Transverse colon (tissue), 4 donors: ENCODE measurements around the gene TRPV2. TPM values are rescaled to one million over a fixed set of nuclear protein-coding genes. Genes with fewer than 3 reads are reported as not detected.

ENCODE experiments used
- DNase-seq: peaks from one replicate; pipeline ENCODE4 v3.0.0-alpha.2; 2019
- H3K27ac ChIP-seq, 4 donors: fragments of 200-600 bp; sonication (generic); 2 replicates each; pipeline ENCODE4 v1.5.1; 2016 to 2018; ENCODE audit warnings: inconsistent platforms in 4 of 4
- H3K27me3 ChIP-seq: fragments of 200-600 bp; sonication (generic); 2 replicates; pipeline ENCODE4 v1.5.1; 2017; ENCODE audit warnings: inconsistent platforms
- H3K36me3 ChIP-seq, 4 donors: fragments of 200-600 bp; sonication (generic); 2 replicates each; pipeline ENCODE4 v1.5.1; 2017 to 2019; ENCODE audit warnings: inconsistent platforms in 4 of 4
- H3K4me1 ChIP-seq, 4 donors: fragments of 200-600 bp; sonication (generic); 2 replicates each; pipeline ENCODE4 v1.5.1; 2017 to 2020; ENCODE audit warnings: inconsistent platforms in 4 of 4
- H3K4me3 ChIP-seq, 4 donors: fragments of 200-600 bp; sonication (generic); 1 replicate in 1 of 4; 2 replicates in 3 of 4; pipeline versions ENCODE4 v1.5.1 to v1.6.1; 2017 to 2019; ENCODE audit warnings: inconsistent platforms in 4 of 4
- H3K9me3 ChIP-seq, 2 donors: fragments of 200-600 bp; sonication (generic); 2 replicates each; pipeline ENCODE4 v1.5.1; 2017 to 2019; ENCODE audit warnings: inconsistent platforms in 2 of 2
- CTCF ChIP-seq, 5 experiments: fragments of 200-600 bp in 3 of 5; fragments of 450-650 bp in 2 of 5; sonication (generic) in 3 of 5; IDR thresholded peaks; 1 replicate in 2 of 5; 2 replicates in 3 of 5; pipeline ENCODE4 v1.5.1; 2016 to 2017; ENCODE audit warnings: antibody characterized with exemption in 5 of 5, inconsistent platforms in 3 of 5, mild to moderate bottlenecking in 2 of 5, moderate library complexity in 1 of 5
- EP300 ChIP-seq: sonication (generic); formaldehyde crosslinking; IDR thresholded peaks from one replicate; pipeline ENCODE4 v1.6.1; 2017; ENCODE audit warnings: antibody characterized with exemption, low read depth
- POLR2A ChIP-seq: fragments of 450-650 bp; IDR thresholded peaks from one replicate; pipeline ENCODE4 v1.6.1; 2016; ENCODE audit warnings: antibody characterized with exemption, mild to moderate bottlenecking, moderate library complexity
- POLR2AphosphoS5 ChIP-seq, 3 donors: sonication (generic); formaldehyde crosslinking; IDR thresholded peaks; one replicate each; pipeline ENCODE4 v1.6.1; 2016; ENCODE audit warnings: antibody characterized with exemption in 3 of 3
- WGBS, 2 donors: methylation state at CpG; one replicate each; pipeline ENCODE4 v1.1.5; 2018; ENCODE audit warnings: low coverage in 1 of 2; 5-methylcytosine and 5-hydroxymethylcytosine counted together
- in situ Hi-C, 4 donors: fragments of 200-750 bp; cut with MboI; loops; one replicate each; pipeline versions ENCODE4 v1.15.0 to v1.15.1; 2017; ENCODE audit warnings: low sequenced_read_pairs in 3 of 4, low pct_ligation_motif_present in 1 of 4, low pct_unique_long_range_greater_than_20kb in 1 of 4
- intact Hi-C: fragments of 100-400 bp; cut with DNase I; formaldehyde crosslinking; loops from one replicate; pipeline ENCODE4 v1.15.1; 2023; ENCODE audit warnings: low total_unique reads
- total RNA-seq, 4 donors: library from RNA; depleted of rRNA; stranded (reverse); fragments of >200 nt; gene quantifications; one replicate each; pipeline ENCODE4 v1.1.0, GENCODE V29; 2016

The TRPV2 gene
- total RNA-seq, 4 donors from 2014 or later: 2.4 to 8.2 (median 4.4) TPM

- no peak overlapping the region for H3K27ac ChIP-seq
- H3K4me3 ChIP-seq: no peak overlapping the region
- H3K9me3 ChIP-seq: no peaks in the 10 kb centered on the region
- intact Hi-C loops: no loop called here
- DNase-seq: no peak
- WGBS, 2 donors: 65% methylated on average over 2 of the region's 2 CpGs; no CpG with 5 or more reads in 1 of the 2 donors
- TF ChIP-seq EP300 (no peak), CTCF (IDR thresholded peaks at IDR 0.05) (no peak), POLR2A (no peak), POLR2AphosphoS5 (IDR thresholded peaks at IDR 0.05) (no peak)
- H3K36me3 ChIP-seq: peaks cover 0 to 12% (median 3%) of the 10 kb centered on the region in 4 donors
- peaks cover 14 to 30% (median 27%) of the 10 kb centered on the region in 4 donors for H3K4me1 ChIP-seq
- in situ Hi-C loops: loop anchor here in 2 of 4 donors (10.0 kb wide), 1 partner anchor 52 kb away; the partner anchor contains the start of gene UBB (in 2 of the 2)
- no peaks in the 10 kb centered on the region for H3K27me3 ChIP-seq
Observed at GRCh38 chr17:16437083-16437482, 21.7 kb downstream of the TRPV2 start.

GRCh38 chr17:16438173-16438556 lies 22.8 kb downstream of the TRPV2 start:
- Histone ChIP-seq H3K27me3 (no peaks in the 10 kb centered on the region), H3K27ac (peak overlapping the region; percentile 84 to 97 (median 94)), H3K4me3 (peak overlapping the region; percentile 8 to 96 (median 79)), H3K9me3 (no peaks in the 10 kb centered on the region), H3K4me1 (peaks cover 14 to 38% (median 30%) of the 10 kb centered on the region in 4 donors), H3K36me3 (peaks cover 0 to 15% (median 7%) of the 10 kb centered on the region in 4 donors)
- no peak for DNase-seq
- WGBS, 2 donors: 21% methylated on average over 8 of the region's 8 CpGs
- TF ChIP-seq POLR2A (no peak), CTCF (IDR thresholded peaks at IDR 0.05) (no peak), POLR2AphosphoS5 (IDR thresholded peaks at IDR 0.05) (no peak), EP300 (no peak)
- intact Hi-C loops: no loop called here
- in situ Hi-C loops: loop anchor here in 2 of 4 donors (10.0 kb wide), 1 partner anchor 53 kb away; the partner anchor contains the start of gene UBB (in 2 of the 2)

DNA sequence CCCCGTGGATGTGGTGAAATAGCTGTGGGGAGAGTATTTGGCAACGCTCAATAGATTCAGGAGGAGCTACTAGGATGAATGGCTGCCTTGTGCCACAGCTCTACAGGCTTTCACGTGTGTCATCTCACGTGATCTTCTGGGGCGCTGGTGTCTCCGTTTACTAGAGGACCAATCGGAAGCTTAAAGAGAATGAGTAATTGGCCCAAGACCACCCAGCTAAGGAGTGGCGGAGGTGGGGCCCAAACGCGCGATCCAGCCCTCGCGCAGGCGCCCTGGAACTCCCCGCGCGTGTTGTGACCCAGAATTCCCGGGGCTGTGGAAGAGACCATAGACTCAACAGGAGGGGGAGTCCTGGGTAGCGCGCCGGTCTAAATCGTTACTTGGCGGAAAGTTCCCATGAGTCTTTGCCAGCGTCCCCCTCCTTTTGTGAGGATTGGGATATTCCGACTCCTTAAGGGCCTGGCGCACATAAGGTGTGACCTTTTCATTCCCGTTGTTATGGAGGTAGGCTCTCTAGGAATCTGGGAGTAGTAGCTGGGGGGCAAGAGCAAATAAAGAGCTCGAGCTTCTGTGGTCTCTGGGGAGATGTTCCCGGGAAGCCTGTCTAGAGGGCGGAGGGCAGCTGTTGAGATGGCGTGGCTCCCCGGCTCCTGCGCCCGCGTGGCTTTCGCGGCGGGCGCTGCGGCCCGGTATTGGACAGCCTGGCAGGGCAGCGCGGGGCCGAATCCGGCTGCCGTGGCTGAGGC lies 23.4 kb downstream of the TRPV2 start:
- H3K36me3 ChIP-seq: peaks cover 0 to 21% (median 8%) of the 10 kb centered on the region in 4 donors
- H3K9me3 ChIP-seq: no peaks in the 10 kb centered on the region
- H3K4me3 ChIP-seq: peak overlapping the region; percentile 63 to 96 (median 79)
- DNase-seq: peak; percentile 96
- H3K4me1 ChIP-seq: peaks cover 14 to 41% (median 30%) of the 10 kb centered on the region in 4 donors
- intact Hi-C loops: no loop called here
- peak; percentile 90 to 98 (median 98) for TF ChIP-seq POLR2AphosphoS5 (IDR thresholded peaks at IDR 0.05)
- TF ChIP-seq POLR2A: peak; percentile 96
- no peak for TF ChIP-seq EP300
- no peak for TF ChIP-seq CTCF (IDR thresholded peaks at IDR 0.05)
- in situ Hi-C loops: loop anchor here in 2 of 4 donors (10.0 kb wide), 1 partner anchor 54 kb away; the partner anchor contains the start of gene UBB (in 2 of the 2)
- no peaks in the 10 kb centered on the region for H3K27me3 ChIP-seq
- H3K27ac ChIP-seq: peak overlapping the region; percentile 84 to 97 (median 94)
- WGBS, 2 donors: 0 to 1% methylated on average over 2 to 41 of the region's 46 CpGs

GRCh38 chr17:16439303-16439791 lies 24.0 kb downstream of the TRPV2 start:
- intact Hi-C loops (no loop called here), in situ Hi-C loops (loop anchor here in 2 of 4 donors (10.0 kb wide), 1 partner anchor 55 kb away; the partner anchor contains the start of gene UBB (in 2 of the 2))
- peak in 1 of 3 donors; percentile 9 for TF ChIP-seq POLR2AphosphoS5 (IDR thresholded peaks at IDR 0.05)
- TF ChIP-seq CTCF (IDR thresholded peaks at IDR 0.05): no peak
- DNase-seq: no peak
- Histone ChIP-seq H3K4me1 (peaks cover 14 to 47% (median 32%) of the 10 kb centered on the region in 4 donors), H3K27ac (peak overlapping the region; percentile 84 to 97 (median 94)), H3K36me3 (peaks cover 0 to 21% (median 8%) of the 10 kb centered on the region in 4 donors), H3K4me3 (peak overlapping the region; percentile 63 to 96 (median 79)), H3K9me3 (no peaks in the 10 kb centered on the region), H3K27me3 (no peaks in the 10 kb centered on the region)
- 0 to 1% methylated on average over 7 to 25 of the region's 25 CpGs for WGBS, 2 donors
